NCI-H1694 (cell line): ENCODE data around the gene FASTKD1.
"Not testable (repeated sequence)": the region's sequence is repeated elsewhere in the genome, so short reads cannot be mapped to it uniquely, and the experiment has no call there.

Experiments used
- DNase-seq: peaks from one replicate; lab custom pipeline; 2025; lab: John Stamatoyannopoulos, UW

The FASTKD1 gene

DNA sequence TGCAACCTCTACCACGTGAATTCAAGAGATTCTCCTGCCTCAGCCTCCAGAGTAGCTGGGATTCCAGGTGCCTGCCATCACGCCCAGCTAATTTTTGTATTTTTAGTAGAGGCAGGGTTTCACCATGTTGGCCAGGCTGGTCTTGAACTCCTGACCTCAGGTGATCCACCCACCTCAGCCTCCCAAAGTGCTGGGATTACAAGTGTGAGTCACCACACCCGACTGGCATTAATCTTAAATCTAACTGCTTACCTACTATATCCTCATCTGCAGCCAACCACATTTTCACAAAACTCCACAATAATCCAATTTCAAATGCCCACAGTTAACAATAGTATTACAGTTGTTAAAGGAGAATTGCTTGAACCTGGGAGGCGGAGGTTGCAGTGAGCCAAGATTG lies 2.9 kb downstream of the FASTKD1 start:
- DNase-seq = not testable (repeated sequence)

GRCh38 chr2:169569948-169570347 lies 3.7 kb downstream of the FASTKD1 start:
- no peak for DNase-seq

DNA sequence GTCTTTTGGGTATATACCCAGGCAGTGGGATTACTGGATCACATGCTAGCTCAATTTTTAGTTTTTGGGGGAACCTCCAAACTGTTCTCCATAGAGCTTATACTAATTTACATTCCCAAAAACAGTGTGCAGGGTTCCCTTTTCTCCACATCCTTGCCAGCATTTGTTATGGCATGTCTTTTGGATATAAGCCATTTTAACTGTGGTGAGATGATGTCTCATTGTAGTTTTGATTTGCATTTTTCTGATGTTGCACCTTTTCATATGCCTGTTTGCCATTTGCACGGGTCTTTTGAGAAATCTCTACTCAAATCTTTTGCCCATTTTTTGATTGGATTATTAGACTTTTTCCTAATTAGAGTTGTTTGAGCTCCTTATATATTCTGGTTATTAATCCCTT lies 8.0 kb downstream of the FASTKD1 start:
- no peak for DNase-seq

DNA sequence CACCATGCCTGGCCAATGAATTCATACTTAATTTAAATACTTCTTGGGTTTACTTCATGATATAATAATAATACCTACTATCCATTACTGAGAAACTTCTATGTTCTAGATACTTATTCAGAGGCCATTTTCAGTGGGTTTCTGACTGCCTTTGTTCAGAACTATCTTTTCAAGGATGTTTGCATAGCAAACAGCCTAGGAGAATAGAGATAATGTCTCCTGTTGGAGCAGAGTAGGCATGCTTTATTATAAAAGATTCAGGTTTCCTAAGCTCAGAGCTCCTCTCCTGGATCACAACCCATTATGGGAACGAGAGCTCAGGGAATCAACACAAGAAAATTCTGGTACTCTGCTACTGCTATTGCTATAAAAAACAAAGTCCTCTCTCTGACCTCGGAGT lies 11.1 kb downstream of the FASTKD1 start:
- no peak for DNase-seq

- DNase-seq = not testable (repeated sequence)
Observed at GRCh38 chr2:169562084-169562483, 11.6 kb downstream of the FASTKD1 start.

- peak; percentile 15 for DNase-seq
Observed at GRCh38 chr2:169561364-169561763, 12.3 kb downstream of the FASTKD1 start.

DNA sequence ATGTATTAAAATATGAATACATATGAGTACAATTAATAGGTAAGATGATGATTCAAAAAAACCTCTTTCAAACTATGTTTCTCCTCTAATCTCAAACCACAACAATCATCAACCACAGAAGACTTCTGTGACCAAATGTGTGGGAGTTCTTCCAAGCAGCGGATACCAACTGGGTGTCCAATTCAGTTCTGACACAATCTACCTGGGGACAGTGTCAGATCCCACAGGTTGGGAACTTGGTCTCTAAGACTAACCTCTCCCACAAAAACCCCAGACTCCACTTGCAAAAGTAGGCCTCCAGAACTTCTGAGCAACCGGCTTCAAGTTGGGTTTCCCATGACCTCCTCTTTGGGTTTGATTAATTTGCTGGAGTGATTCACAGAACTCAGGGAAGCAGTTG lies 26.9 kb downstream of the FASTKD1 start:
- no peak for DNase-seq

- no peak for DNase-seq
Observed at GRCh38 chr2:169542433-169542832, 31.2 kb downstream of the FASTKD1 start.

GRCh38 chr2:169540146-169540545 lies 33.5 kb downstream of the FASTKD1 start:
- DNase-seq = no peak

GRCh38 chr2:169539460-169539859 lies 34.2 kb downstream of the FASTKD1 start:
- not testable (repeated sequence) for DNase-seq

- DNase-seq = peak; percentile 49
Observed at GRCh38 chr2:169528271-169528701, 45.4 kb downstream of the FASTKD1 start.

DNA sequence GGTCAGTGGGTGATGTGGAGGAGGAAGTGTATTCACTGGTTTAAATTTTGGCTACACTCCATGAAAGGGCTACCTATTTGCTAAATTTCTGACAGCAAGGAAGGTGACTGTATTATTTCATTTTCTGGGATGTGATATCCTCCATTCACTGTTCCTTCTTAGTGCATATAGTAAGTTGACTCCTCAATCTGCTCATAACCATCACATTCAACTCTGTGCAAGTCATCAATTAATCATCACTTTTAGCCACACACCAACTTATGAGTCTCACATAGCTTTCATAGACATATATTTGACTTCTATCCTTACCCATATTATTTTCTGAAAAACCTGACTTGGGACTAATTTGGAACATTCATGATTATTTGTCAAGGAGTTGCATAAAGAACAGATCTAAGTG lies 47.2 kb downstream of the FASTKD1 start:
- no peak for DNase-seq

DNA sequence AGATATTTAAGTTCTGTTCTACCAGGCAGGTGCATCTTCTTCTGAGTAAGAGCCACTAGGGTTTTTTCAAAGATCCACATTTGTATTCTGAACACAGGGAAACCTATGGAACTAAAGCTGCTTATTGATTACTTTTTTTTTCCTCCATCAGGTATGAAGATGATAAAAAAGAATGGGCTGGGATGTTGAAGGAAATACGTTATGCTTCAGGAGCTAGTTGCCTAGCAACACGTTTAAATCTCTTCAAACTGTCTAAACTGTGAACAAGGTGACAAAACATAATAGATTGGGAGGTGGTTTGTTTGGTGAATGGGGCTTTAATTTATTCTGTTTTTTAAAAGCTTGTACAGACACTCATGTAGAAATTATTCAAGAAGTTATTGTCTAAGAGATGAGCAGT lies 48.2 kb downstream of the FASTKD1 start:
- no peak for DNase-seq

GRCh38 chr2:169523681-169524080 lies 50.0 kb downstream of the FASTKD1 start:
- DNase-seq = no peak

GRCh38 chr2:169520896-169521295 lies 52.8 kb downstream of the FASTKD1 start:
- DNase-seq = no peak

DNA sequence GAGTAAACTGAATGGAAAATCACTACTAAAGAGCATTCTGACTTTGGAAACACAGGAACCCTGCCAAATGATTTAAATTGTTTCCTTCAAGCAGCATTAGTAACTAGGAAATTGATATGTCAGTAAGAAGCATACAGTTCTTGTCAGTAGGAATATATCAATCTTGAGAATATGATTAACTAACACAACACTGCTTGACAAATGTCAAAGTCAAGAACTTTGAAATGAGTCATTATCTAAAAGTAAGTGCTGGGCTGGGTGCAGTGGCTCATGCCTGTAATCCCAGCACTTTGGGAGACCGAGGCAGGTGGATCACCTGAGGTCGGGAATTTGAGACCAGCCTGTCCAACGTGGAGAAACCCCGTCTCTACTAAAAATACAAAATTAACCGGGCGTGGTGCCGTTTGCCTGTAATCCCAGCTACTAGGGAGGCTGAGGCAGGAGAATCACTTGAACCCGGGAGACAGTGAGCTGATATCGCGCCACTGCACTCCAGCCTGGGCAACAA lies 57.1 kb downstream of the FASTKD1 start:
- DNase-seq = not testable (repeated sequence)

GRCh38 chr2:169514758-169515157 lies 58.9 kb downstream of the FASTKD1 start:
- DNase-seq = not testable (repeated sequence)

DNA sequence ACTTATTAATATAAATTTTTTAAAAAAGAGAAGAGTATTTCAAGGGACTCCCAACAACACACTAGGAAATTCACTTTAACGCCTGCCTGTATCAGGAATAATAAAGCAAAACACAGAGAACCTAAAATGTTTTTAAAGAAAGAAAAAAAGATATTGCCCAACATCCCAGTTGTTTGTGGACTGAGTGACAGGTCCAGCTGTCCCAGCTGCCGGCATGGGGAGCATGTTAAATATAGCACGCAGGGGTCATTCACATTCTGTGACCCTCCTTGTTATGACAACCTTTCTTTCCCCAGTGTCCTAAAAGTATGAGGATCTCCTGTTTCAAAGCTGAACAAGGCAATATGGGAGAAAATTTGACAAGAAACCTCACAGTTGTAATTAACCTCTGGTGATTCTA lies 59.7 kb downstream of the FASTKD1 start:
- no peak for DNase-seq

- no peak for DNase-seq
Observed at GRCh38 chr2:169513094-169513493, 60.6 kb downstream of the FASTKD1 start.

DNA sequence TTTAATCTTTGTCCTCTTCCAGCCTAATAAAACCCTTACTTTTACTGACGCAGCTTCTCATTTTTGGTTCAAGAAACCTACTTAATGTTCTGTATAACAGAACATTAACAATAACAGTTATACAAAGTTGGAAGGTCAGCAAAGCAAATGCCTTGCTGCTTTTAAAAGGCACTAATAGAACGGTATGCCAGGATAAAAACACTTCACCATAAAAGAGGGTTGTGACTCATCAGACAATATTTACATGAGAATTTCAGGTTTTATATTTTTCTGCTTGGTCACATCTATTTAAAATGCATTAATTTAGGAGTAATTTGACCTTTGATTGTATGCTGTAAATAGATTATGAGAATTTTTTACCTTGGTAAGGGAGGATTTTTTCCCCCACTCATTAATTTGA lies 61.1 kb downstream of the FASTKD1 start:
- DNase-seq = no peak

- no peak for DNase-seq
Observed at GRCh38 chr2:169511818-169512217, 61.8 kb downstream of the FASTKD1 start.

DNA sequence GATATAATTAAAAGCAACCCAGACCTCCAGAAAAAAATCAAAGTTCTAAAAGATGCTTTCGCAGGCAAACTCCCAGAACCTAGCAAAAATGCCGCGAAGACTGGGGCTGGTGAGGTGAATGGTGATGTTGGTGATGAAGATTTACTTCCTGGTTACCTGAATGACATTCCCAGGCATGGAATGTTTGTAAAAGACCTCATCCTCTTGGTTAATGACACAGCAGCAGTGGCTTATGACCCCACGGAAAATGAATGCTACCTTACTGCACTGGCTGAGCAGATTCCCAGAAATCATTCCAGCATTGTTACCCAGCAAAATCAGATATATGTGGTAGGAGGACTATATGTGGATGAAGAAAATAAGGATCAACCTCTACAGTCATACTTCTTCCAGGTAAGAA lies 63.2 kb downstream of the FASTKD1 start:
- DNase-seq = no peak

DNA sequence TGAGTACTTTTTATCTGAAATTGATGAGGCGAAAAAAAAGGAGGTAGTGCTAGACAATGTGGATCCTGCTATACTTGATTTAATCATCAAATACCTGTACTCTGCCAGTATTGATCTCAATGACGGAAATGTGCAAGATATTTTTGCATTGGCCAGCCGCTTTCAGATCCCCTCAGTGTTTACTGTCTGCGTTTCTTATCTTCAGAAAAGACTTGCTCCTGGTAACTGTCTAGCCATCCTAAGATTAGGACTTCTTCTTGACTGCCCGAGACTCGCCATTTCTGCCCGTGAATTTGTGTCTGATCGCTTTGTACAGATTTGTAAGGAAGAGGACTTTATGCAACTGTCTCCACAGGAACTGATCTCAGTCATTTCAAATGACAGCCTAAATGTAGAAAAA lies 63.7 kb downstream of the FASTKD1 start:
- DNase-seq = no peak

- no peak for DNase-seq
Observed at GRCh38 chr2:169509298-169509885, 64.3 kb downstream of the FASTKD1 start, which contains the start of gene KLHL41. TSS of gene KLHL41 (plus strand) at chr2:169509702. CDS start at chr2:169509779, 77 bp downstream.
